ENCODE data around the gene IL10RA.

IL10RA gene

GRCh38 chr11:118012083-118012669 lies 26.0 kb downstream of the IL10RA start:
- Histone ChIP-seq H2AFZ (ENCODE audit: low read depth, low read length) (no peak overlapping the region), H3K4me1 (ENCODE audit: low read length) (peaks cover 86% of the 10 kb centered on the region), H3K4me3 (ENCODE audit: low read length) (peak overlapping the region; percentile 2; the same call in 1 of the 2 replicates)

GRCh38 chr11:118014022-118014421 lies 27.8 kb downstream of the IL10RA start:
- H3K36me3 ChIP-seq (replicated peaks; ENCODE audit: low read depth, low read length): peaks cover 20% of the 10 kb centered on the region
- no peak overlapping the region for H3K9ac ChIP-seq (ENCODE audit: low read length)
- H3K27ac ChIP-seq (ENCODE audit: low read length): peak overlapping the region; percentile 9; the same call in 1 of the 2 replicates
- no peaks in the 10 kb centered on the region for H4K20me1 ChIP-seq (ENCODE audit: insufficient read depth, low read length)
- H3K79me2 ChIP-seq (ENCODE audit: low read length): no peaks in the 10 kb centered on the region
- H2AFZ ChIP-seq (ENCODE audit: low read depth, low read length): no peak overlapping the region
- no peak for TF ChIP-seq EZH2phosphoT487 (IDR thresholded peaks at IDR 0.05; ENCODE audit: low read depth)
- TF ChIP-seq, protein P1, sequence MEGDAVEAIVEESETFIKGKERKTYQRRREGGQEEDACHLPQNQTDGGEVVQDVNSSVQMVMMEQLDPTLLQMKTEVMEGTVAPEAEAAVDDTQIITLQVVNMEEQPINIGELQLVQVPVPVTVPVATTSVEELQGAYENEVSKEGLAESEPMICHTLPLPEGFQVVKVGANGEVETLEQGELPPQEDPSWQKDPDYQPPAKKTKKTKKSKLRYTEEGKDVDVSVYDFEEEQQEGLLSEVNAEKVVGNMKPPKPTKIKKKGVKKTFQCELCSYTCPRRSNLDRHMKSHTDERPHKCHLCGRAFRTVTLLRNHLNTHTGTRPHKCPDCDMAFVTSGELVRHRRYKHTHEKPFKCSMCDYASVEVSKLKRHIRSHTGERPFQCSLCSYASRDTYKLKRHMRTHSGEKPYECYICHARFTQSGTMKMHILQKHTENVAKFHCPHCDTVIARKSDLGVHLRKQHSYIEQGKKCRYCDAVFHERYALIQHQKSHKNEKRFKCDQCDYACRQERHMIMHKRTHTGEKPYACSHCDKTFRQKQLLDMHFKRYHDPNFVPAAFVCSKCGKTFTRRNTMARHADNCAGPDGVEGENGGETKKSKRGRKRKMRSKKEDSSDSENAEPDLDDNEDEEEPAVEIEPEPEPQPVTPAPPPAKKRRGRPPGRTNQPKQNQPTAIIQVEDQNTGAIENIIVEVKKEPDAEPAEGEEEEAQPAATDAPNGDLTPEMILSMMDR (IDR thresholded peaks at IDR 0.05; ENCODE audit: low read depth, low read length): no peak
- no peak overlapping the region for H3K4me2 ChIP-seq (ENCODE audit: low read length)
- H3K4me3 ChIP-seq (ENCODE audit: low read length): no peak overlapping the region
- peaks cover 26% of the 10 kb centered on the region; the same call in 1 of the 2 replicates for H3K9me3 ChIP-seq (ENCODE audit: insufficient read depth, low read length)
- peaks cover 67% of the 10 kb centered on the region for H3K4me1 ChIP-seq (ENCODE audit: low read length)
- no peaks in the 10 kb centered on the region for H3K27me3 ChIP-seq (ENCODE audit: low read depth, low read length)

More at GRCh38 chr11:118012083-118012669, 26.0 kb downstream of the IL10RA start:
- TF ChIP-seq, protein P1 (IDR thresholded peaks at IDR 0.05; ENCODE audit: low read depth, low read length): no peak
- TF ChIP-seq EZH2phosphoT487 (IDR thresholded peaks at IDR 0.05; ENCODE audit: low read depth): no peak
- Histone ChIP-seq H3K79me2 (ENCODE audit: low read length) (no peaks in the 10 kb centered on the region), H4K20me1 (ENCODE audit: insufficient read depth, low read length) (no peaks in the 10 kb centered on the region), H3K9ac (ENCODE audit: low read length) (peak overlapping the region; percentile 96), H3K9me3 (ENCODE audit: insufficient read depth, low read length) (peaks cover 12% of the 10 kb centered on the region; the same call in 1 of the 2 replicates), H3K4me2 (ENCODE audit: low read length) (peak overlapping the region; percentile 49), H3K27ac (ENCODE audit: low read length) (peak overlapping the region; percentile 95), H3K27me3 (ENCODE audit: low read depth, low read length) (no peaks in the 10 kb centered on the region), H3K36me3 (replicated peaks; ENCODE audit: low read depth, low read length) (peaks cover 10% of the 10 kb centered on the region)

DNA sequence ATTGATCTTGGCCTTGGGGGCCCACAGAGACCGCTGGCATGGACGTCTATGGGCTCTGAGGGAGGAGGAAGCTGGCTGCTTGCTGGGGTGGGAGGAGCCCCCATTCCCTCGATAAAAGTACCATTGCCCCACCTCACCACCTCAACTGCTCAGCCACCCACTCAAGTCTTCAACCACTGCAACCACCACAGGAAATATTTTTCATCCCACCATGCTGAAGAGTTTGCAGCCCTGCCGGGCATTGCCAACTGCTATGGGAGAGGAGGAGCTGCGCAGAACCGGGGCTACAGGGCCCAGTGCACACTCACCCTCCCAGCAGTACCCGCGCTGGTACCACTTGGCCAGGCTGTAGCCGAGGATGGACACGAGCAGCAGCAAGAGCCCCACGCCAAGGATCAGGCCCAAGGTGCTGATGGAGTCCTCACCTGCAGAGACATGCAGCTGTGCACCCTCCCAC lies 29.2 kb downstream of the IL10RA start:
- no peak overlapping the region for H2AFZ ChIP-seq (ENCODE audit: low read depth, low read length)
- H3K4me3 ChIP-seq (ENCODE audit: low read length): no peak overlapping the region
- H3K79me2 ChIP-seq (ENCODE audit: low read length): no peaks in the 10 kb centered on the region
- H3K27me3 ChIP-seq (ENCODE audit: low read depth, low read length): no peaks in the 10 kb centered on the region
- H4K20me1 ChIP-seq (ENCODE audit: insufficient read depth, low read length): no peaks in the 10 kb centered on the region
- peaks cover 53% of the 10 kb centered on the region for H3K4me1 ChIP-seq (ENCODE audit: low read length)
- peak overlapping the region; percentile 62 for H3K27ac ChIP-seq (ENCODE audit: low read length)
- no peak overlapping the region for H3K4me2 ChIP-seq (ENCODE audit: low read length)
- H3K9ac ChIP-seq (ENCODE audit: low read length): no peak overlapping the region
- peaks cover 25% of the 10 kb centered on the region for H3K36me3 ChIP-seq (replicated peaks; ENCODE audit: low read depth, low read length)
- no peak for TF ChIP-seq EZH2phosphoT487 (IDR thresholded peaks at IDR 0.05; ENCODE audit: low read depth)
- TF ChIP-seq, protein P1 (IDR thresholded peaks at IDR 0.05; ENCODE audit: low read depth, low read length): no peak
- H3K9me3 ChIP-seq (ENCODE audit: insufficient read depth, low read length): peaks cover 33% of the 10 kb centered on the region; the same call in 1 of the 2 replicates

DNA sequence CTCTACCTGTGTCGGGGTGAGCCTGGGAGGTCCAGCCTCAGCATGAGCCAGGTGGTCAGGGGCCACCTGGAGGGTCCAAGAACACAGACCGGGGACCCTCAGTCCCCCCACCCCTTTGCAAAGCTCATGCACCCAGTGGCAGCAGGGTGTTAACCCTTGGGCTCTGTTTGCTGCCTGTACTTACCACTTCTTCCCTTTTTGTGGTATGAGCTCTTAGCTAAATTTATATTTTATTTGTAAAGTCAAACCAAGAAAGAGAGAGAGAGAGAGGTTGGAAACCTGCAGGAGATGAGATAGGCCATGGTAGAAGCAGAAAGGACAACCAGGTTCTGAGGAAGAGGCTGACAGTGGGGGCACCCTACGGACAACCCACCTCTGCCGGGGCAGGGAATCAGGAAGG lies 29.9 kb downstream of the IL10RA start:
- Histone ChIP-seq H3K4me1 (ENCODE audit: low read length) (peaks cover 48% of the 10 kb centered on the region), H2AFZ (ENCODE audit: low read depth, low read length) (no peak overlapping the region), H3K9ac (ENCODE audit: low read length) (peak overlapping the region; percentile 8; the same call in 1 of the 2 replicates), H4K20me1 (ENCODE audit: insufficient read depth, low read length) (no peaks in the 10 kb centered on the region), H3K4me3 (ENCODE audit: low read length) (no peak overlapping the region), H3K4me2 (ENCODE audit: low read length) (peak overlapping the region; percentile 2), H3K36me3 (replicated peaks; ENCODE audit: low read depth, low read length) (peaks cover 30% of the 10 kb centered on the region), H3K27ac (ENCODE audit: low read length) (peak overlapping the region; percentile 62), H3K79me2 (ENCODE audit: low read length) (no peaks in the 10 kb centered on the region), H3K9me3 (ENCODE audit: insufficient read depth, low read length) (peaks cover 40% of the 10 kb centered on the region; the same call in 1 of the 2 replicates), H3K27me3 (ENCODE audit: low read depth, low read length) (no peaks in the 10 kb centered on the region)
- TF ChIP-seq, protein P1 (IDR thresholded peaks at IDR 0.05; ENCODE audit: low read depth, low read length): no peak
- no peak for TF ChIP-seq EZH2phosphoT487 (IDR thresholded peaks at IDR 0.05; ENCODE audit: low read depth)

Measured in OCI-LY3 (cell line).